WI38 (cell line): ENCODE data around the gene CIB4.

ENCODE experiments used
- H3K4me3 ChIP-seq: 2 replicates; pipeline ENCODE4 v1.5.1; 2011; ENCODE audit warnings: low read depth, mild to moderate bottlenecking, control low read depth, low read length
- TF ChIP-seq, protein P1 (sequence below): IDR thresholded peaks from 2 replicates; pipeline ENCODE4 v1.5.1; 2012; ENCODE audit warnings: low read depth, mild to moderate bottlenecking, control low read depth, low read length

CIB4 gene

DNA sequence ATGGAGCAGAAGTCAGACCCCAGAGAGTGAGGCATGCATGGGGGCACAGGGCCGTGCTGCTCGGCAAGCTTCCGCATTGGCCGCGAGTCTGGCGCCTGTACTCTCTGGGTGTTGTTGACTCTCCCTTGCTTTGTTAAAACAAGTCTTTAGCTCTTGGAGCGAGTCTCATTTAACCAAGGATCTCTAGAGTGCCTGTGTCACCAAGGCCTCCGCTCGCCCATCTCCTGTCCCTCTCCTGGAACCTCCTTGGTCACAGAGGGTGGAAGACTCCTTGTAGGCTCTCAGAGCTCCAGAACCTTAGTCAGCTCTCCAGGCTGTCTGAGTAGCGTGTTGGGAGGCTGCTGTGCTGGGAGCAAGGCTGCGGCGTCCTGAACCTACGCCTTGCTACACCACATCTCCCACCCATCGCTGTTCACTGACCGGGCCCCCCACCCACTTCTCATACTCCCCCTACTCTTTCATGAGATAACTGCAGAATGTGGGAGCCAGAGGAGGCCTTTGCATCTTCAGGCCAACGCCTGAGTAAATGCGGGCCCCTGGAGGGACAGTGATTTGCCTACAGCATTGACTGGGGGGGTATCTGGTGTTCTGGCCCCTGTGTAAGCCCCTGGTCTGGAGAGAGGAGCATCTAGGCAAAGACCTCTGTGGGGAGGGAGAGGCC is 66.1 kb downstream of the CIB4 start:
- no peak overlapping the region for H3K4me3 ChIP-seq
- TF ChIP-seq, protein P1, sequence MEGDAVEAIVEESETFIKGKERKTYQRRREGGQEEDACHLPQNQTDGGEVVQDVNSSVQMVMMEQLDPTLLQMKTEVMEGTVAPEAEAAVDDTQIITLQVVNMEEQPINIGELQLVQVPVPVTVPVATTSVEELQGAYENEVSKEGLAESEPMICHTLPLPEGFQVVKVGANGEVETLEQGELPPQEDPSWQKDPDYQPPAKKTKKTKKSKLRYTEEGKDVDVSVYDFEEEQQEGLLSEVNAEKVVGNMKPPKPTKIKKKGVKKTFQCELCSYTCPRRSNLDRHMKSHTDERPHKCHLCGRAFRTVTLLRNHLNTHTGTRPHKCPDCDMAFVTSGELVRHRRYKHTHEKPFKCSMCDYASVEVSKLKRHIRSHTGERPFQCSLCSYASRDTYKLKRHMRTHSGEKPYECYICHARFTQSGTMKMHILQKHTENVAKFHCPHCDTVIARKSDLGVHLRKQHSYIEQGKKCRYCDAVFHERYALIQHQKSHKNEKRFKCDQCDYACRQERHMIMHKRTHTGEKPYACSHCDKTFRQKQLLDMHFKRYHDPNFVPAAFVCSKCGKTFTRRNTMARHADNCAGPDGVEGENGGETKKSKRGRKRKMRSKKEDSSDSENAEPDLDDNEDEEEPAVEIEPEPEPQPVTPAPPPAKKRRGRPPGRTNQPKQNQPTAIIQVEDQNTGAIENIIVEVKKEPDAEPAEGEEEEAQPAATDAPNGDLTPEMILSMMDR = no peak

DNA sequence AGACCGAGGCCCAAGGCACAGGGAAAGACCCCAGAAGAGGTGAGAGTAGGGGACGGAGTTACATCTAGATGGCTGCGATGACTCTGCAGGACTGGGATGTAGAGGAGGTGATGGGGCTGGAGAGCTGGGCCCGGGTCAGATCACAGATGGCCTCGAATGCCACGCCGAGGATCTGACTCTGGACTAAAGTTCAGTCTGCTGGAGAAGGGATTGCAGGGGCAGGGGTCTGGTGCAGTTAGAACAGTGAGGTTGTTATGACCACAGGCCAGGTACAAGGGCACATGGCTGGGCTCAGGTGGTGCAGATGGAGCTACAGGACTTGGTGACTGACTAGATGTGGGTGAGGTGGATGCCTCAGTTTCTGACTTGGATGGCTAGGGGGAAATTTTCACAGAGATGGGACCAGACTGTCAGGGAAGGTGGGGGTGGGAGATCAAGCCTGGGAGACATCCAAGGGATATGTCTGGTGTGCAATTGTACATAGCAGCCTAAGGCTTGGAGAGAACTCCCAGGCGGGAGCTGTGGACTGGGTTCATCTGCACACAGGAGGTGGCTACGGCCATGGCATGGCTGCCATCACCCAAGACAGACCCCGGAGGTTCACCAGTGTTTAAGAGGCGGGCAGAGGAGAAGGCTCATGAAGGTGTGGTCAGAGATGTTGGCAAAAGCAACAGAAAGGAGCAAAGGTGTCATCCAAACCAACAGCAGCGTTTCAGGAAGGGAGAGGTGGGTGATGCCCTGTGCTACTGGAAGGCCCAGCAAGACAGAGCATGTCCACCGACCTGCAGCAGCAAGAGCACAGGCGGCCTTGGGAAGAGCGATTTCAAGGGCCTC is 66.9 kb downstream of the CIB4 start:
- TF ChIP-seq, protein P1 = no peak
- no peak overlapping the region for H3K4me3 ChIP-seq

DNA sequence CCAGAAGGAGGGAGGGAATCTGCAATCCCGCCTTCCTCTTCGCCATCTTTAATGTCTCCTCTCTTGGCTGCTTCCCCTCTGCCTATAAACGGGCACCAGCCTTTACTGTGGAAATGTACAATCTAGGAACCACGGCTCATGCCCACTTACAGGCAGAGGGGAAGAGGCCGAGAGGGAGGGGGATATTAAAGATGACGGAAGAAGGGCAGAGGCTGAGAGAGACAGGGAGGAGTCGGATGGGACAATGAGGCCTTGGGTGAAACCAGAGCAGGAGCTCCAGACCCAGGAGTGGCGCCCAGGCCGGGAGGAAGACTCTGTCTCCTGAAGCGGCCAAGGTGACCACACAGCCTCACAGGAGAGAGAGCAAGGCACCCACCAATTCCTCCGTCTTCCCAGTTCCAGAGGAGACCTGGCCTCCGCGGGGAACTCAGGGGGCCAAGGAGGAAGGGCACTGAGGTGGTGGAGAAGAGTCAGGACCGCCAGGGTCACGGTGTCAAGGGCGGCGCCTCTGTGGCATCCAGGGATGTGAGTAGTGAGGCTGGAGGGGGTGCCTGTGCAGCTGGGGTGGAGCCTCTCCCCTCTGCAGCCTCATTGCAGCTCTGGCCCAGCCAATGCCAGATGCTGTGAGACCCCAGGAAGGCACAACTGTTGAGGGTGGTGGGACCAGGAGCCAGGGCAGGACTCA is 67.8 kb downstream of the CIB4 start:
- TF ChIP-seq, protein P1 = no peak
- H3K4me3 ChIP-seq = no peak overlapping the region

DNA sequence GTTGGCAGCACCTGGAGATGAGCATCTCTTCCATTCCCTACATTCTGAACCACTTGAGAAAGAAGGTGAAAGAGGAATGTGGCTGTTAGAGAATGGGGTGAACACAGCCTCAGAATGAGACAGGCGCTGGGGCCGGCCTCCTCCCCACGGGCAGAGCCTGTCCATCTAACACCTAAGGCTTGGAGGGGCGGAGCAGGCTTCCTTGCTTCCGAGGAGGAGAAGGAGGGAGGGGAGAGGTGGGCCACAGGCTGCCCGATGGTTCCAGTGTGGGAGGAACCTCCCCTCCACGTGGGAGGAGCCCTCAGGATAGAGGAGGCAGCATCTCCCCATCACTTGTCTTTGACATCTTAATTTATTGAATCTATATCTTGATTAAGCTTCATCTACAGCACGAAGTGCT is 68.6 kb downstream of the CIB4 start:
- TF ChIP-seq, protein P1 = no peak
- H3K4me3 ChIP-seq = no peak overlapping the region

DNA sequence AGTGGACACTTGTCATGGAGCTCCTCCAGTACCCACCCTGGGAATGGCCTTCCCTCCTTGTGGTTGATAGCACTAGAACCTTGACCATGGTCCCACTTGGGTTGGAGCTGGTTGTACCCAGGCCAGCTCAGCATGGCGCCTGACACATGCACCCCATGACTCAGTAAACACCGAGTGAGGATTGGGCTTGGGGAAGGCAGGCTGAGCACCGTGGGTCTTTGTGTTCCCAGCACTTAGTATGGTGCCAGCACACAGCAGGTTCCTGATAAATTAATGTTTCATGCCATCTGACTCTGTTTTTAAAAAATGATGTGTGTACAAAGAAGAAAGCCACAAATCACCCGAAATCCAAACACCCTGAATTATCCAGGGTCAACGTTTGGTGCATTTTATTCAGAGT is 69.8 kb downstream of the CIB4 start:
- H3K4me3 ChIP-seq = no peak overlapping the region
- TF ChIP-seq, protein P1 = no peak

DNA sequence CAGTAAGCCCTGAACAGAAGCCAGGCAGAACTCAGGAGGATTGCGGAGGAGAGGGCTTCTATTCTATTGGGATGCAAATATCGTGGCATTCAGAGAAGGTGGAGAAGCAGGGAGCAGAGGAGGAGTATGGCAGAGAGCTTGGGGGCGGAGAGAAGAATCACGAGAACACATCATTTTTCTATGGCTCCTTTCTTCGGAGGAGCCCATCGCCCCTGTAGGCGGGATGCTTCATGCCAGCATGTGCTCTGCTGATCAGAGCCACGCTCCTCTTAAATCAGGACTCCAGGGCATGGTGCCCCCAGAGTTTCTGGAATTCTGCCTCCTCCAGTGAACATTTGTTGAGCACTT is 71.1 kb downstream of the CIB4 start:
- TF ChIP-seq, protein P1 = no peak
- H3K4me3 ChIP-seq = no peak overlapping the region
